SK-N-MC (cell line): ENCODE measurements around the gene IFT57.

Experiments
- EZH2 ChIP-seq: fragments of 200-600 bp; sonication (generic); IDR thresholded peaks from one replicate; pipeline ENCODE4 v1.6.1; 2017; ENCODE audit warnings: antibody characterized with exemption
- POLR2AphosphoS5 ChIP-seq: IDR thresholded peaks from 2 replicates; pipeline ENCODE4 v1.6.1; 2012; ENCODE audit warnings: mild to moderate bottlenecking, low read depth, low read length, borderline replicate concordance

DNA sequence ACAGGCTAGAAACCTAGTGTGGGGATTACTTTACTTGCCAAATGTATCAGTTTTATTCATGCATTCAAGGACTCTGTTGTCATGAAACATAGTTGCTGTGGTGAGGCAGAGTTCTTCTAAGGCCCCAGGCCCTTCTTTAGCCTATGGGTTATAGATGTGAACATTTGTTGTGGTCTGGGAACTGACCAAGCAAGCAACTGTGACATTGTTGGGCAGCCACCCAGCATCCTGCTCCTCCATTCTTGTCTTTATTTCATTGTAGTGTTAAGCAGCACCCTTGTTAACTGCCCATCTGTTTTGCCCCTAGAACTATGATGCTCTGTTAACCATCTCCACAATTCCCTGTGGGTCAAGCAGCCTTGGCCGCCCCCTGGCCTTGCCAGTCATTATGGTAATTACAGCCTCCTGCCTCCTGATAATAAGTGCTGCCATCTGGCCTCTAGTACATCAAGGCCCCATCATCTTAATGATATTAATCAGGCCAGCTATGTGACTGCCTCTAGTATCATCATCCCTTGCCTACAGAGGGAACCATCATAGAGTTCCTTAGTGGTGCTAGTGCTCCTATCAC, 12.2 kb upstream of the IFT57 start:
- no peak for TF ChIP-seq POLR2AphosphoS5
- TF ChIP-seq EZH2, result no peak
